ENCODE results near the gene AFAP1L1. TPM values are rescaled to one million over a fixed set of nuclear protein-coding genes. Genes with fewer than 3 reads are reported as not detected.
A peak's percentile ranks its signal among the peaks of the same experiment; 100 is the strongest.

AFAP1L1 gene
- total and polyA plus RNA-seq, 2 donors from 2014 or later, result 4.8 to 14.8 TPM

GRCh38 chr5:149251546-149251945 lies 20.1 kb upstream of the AFAP1L1 start:
- Histone ChIP-seq H3K9ac (ENCODE audit: low read length in 3 of 3) (no peak overlapping the region), H3K36me3 (ENCODE audit: control insufficient read depth in 2 of 3, insufficient read depth in 3 of 3, low read length in 3 of 3) (no peaks in the 10 kb centered on the region), H3K4me3 (ENCODE audit: low read length in 3 of 3) (no peak overlapping the region), H3K27ac (ENCODE audit: low read depth in 2 of 2, low read length in 2 of 2) (no peak overlapping the region), H3K9me3 (ENCODE audit: control insufficient read depth in 2 of 3, insufficient read depth in 1 of 3, low read length in 3 of 3) (no peaks in the 10 kb centered on the region), H3K27me3 (ENCODE audit: control insufficient read depth, insufficient read depth, low read length) (no peaks in the 10 kb centered on the region), H3K4me1 (ENCODE audit: control insufficient read depth in 2 of 3, insufficient read depth in 2 of 3, low read depth in 1 of 3, low read length in 3 of 3) (no peaks in the 10 kb centered on the region)
- DNase-seq (peak in 1 of 5 donors; percentile 12), FAIRE-seq (no peak)
- no peak for TF ChIP-seq CTCF (IDR thresholded peaks at IDR 0.05; ENCODE audit: borderline replicate concordance, extremely low read depth, insufficient read depth)
- intact Hi-C loops (cut with DNase I), result no loop called here

GRCh38 chr5:149254506-149254905 lies 17.2 kb upstream of the AFAP1L1 start:
- DNase-seq (peak in 3 of 5 donors; percentile 71 to 85 (median 80)), FAIRE-seq (no peak)
- TF ChIP-seq CTCF (IDR thresholded peaks at IDR 0.05; ENCODE audit: borderline replicate concordance, extremely low read depth, insufficient read depth), result no peak
- no peaks in the 10 kb centered on the region for H3K4me1 ChIP-seq (ENCODE audit: control insufficient read depth in 2 of 3, insufficient read depth in 2 of 3, low read depth in 1 of 3, low read length in 3 of 3)
- no peak overlapping the region for H3K27ac ChIP-seq (ENCODE audit: low read depth in 2 of 2, low read length in 2 of 2)
- no peak overlapping the region for H3K4me3 ChIP-seq (ENCODE audit: low read length in 3 of 3)
- H3K36me3 ChIP-seq (ENCODE audit: control insufficient read depth in 2 of 3, insufficient read depth in 3 of 3, low read length in 3 of 3), result no peaks in the 10 kb centered on the region
- H3K27me3 ChIP-seq (ENCODE audit: control insufficient read depth, insufficient read depth, low read length), result no peaks in the 10 kb centered on the region
- intact Hi-C loops (cut with DNase I), result no loop called here
- no peaks in the 10 kb centered on the region for H3K9me3 ChIP-seq (ENCODE audit: control insufficient read depth in 2 of 3, insufficient read depth in 1 of 3, low read length in 3 of 3)
- no peak overlapping the region for H3K9ac ChIP-seq (ENCODE audit: low read length in 3 of 3)

GRCh38 chr5:149256451-149256850 lies 15.2 kb upstream of the AFAP1L1 start:
- Histone ChIP-seq H3K27ac (ENCODE audit: low read depth in 2 of 2, low read length in 2 of 2) (no peak overlapping the region), H3K27me3 (ENCODE audit: control insufficient read depth, insufficient read depth, low read length) (no peaks in the 10 kb centered on the region), H3K4me3 (ENCODE audit: low read length in 3 of 3) (no peak overlapping the region), H3K36me3 (ENCODE audit: control insufficient read depth in 2 of 3, insufficient read depth in 3 of 3, low read length in 3 of 3) (no peaks in the 10 kb centered on the region), H3K4me1 (ENCODE audit: control insufficient read depth in 2 of 3, insufficient read depth in 2 of 3, low read depth in 1 of 3, low read length in 3 of 3) (no peaks in the 10 kb centered on the region), H3K9me3 (ENCODE audit: control insufficient read depth in 2 of 3, insufficient read depth in 1 of 3, low read length in 3 of 3) (no peaks in the 10 kb centered on the region), H3K9ac (ENCODE audit: low read length in 3 of 3) (no peak overlapping the region)
- FAIRE-seq (no peak), DNase-seq (no peak)
- intact Hi-C loops (cut with DNase I), result no loop called here
- TF ChIP-seq CTCF (IDR thresholded peaks at IDR 0.05; ENCODE audit: borderline replicate concordance, extremely low read depth, insufficient read depth), result no peak

GRCh38 chr5:149257131-149257530 lies 14.5 kb upstream of the AFAP1L1 start:
- H3K27me3 ChIP-seq (ENCODE audit: control insufficient read depth, insufficient read depth, low read length), result no peaks in the 10 kb centered on the region
- no peak overlapping the region for H3K4me3 ChIP-seq (ENCODE audit: low read length in 3 of 3)
- no peak for DNase-seq
- H3K36me3 ChIP-seq (ENCODE audit: control insufficient read depth in 2 of 3, insufficient read depth in 3 of 3, low read length in 3 of 3), result no peaks in the 10 kb centered on the region
- intact Hi-C loops (cut with DNase I), result no loop called here
- H3K27ac ChIP-seq (ENCODE audit: low read depth in 2 of 2, low read length in 2 of 2), result no peak overlapping the region
- FAIRE-seq, result no peak
- no peaks in the 10 kb centered on the region for H3K9me3 ChIP-seq (ENCODE audit: control insufficient read depth in 2 of 3, insufficient read depth in 1 of 3, low read length in 3 of 3)
- no peak overlapping the region for H3K9ac ChIP-seq (ENCODE audit: low read length in 3 of 3)
- no peak for TF ChIP-seq CTCF (IDR thresholded peaks at IDR 0.05; ENCODE audit: borderline replicate concordance, extremely low read depth, insufficient read depth)
- no peaks in the 10 kb centered on the region for H3K4me1 ChIP-seq (ENCODE audit: control insufficient read depth in 2 of 3, insufficient read depth in 2 of 3, low read depth in 1 of 3, low read length in 3 of 3)

All from kidney (tissue), 14 donors.